Esophagus muscularis mucosa (tissue), 3 donors: ENCODE data around the gene NSD2.

Source experiments
- CTCF ChIP-seq, 3 experiments: fragments of 200-600 bp in 2 of 3; fragments of 450-650 bp in 1 of 3; sonication (generic) in 2 of 3; IDR thresholded peaks; one replicate each; pipeline ENCODE4 v1.5.1; 2017 to 2019; ENCODE audit warnings: antibody characterized with exemption in 3 of 3, mild to moderate bottlenecking in 2 of 3, moderate library complexity in 1 of 3
- POLR2A ChIP-seq: fragments of 450-650 bp; IDR thresholded peaks from one replicate; pipeline ENCODE4 v1.6.1; 2017; ENCODE audit warnings: antibody characterized with exemption, moderate library complexity, mild to moderate bottlenecking, low read depth
- POLR2AphosphoS5 ChIP-seq, 2 donors: sonication (generic); formaldehyde crosslinking; IDR thresholded peaks; one replicate each; pipeline ENCODE4 v1.6.1; 2017; ENCODE audit warnings: antibody characterized with exemption in 2 of 2

GRCh38 chr4:1991596-1992434, 120.6 kb downstream of the NSD2 start:
- TF ChIP-seq CTCF (IDR thresholded peaks at IDR 0.05) (no peak), POLR2AphosphoS5 (IDR thresholded peaks at IDR 0.05) (no peak), POLR2A (no peak)
